HEK293 (cell line): ENCODE results near the gene ARPC5.

ENCODE experiments used
- CTCF ChIA-PET: fragments of 350-600 bp; formaldehyde crosslinking; extraction: SDS; loops from one replicate; lab custom pipeline; 2021; ENCODE audit warnings: antibody characterized with exemption; lab: Yijun Ruan, JAX
- POLR2A ChIA-PET: fragments of 300-600 bp; formaldehyde crosslinking; extraction: SDS; loops from one replicate; lab custom pipeline; 2020; ENCODE audit warnings: antibody characterized with exemption, inconsistent platforms; lab: Yijun Ruan, JAX
- H3K27ac ChIP-seq: fragments of 200-500 bp; sonication (Bioruptor generic); 2 replicates; pipeline ENCODE4 v1.5.1; 2014; ENCODE audit warnings: low read depth, low read length, control low read depth, inconsistent platforms; ENCODE audit errors: extremely low read depth
- H3K36me3 ChIP-seq, 2 experiments: fragments of 200-500 bp in 1 of 2; sonication (Bioruptor generic) in 1 of 2; 1 replicate in 1 of 2; 2 replicates in 1 of 2; pipeline ENCODE4 v1.5.1; 2014 to 2017; ENCODE audit warnings: inconsistent platforms in 2 of 2, low read length in 2 of 2; ENCODE audit not compliant: control insufficient read depth in 2 of 2, insufficient read depth in 1 of 2
- H3K4me1 ChIP-seq: fragments of 200-500 bp; sonication (Bioruptor generic); 2 replicates; pipeline ENCODE4 v1.5.1; 2014; ENCODE audit warnings: mild to moderate bottlenecking, low read length, inconsistent platforms; ENCODE audit not compliant: control insufficient read depth, insufficient read depth
- H3K4me3 ChIP-seq: 2 replicates; pipeline ENCODE4 v1.5.1; 2011; ENCODE audit warnings: low read depth, mild to moderate bottlenecking, control low read depth, low read length, moderate library complexity
- H3K9me3 ChIP-seq: fragments of 200-500 bp; sonication (Bioruptor generic); 2 replicates; pipeline ENCODE4 v1.5.1; 2014; ENCODE audit warnings: low read depth, low read length, inconsistent platforms; ENCODE audit not compliant: control insufficient read depth, insufficient read depth
- BCL11A ChIP-seq: fragments of 450-650 bp; formaldehyde crosslinking; IDR thresholded peaks from 2 replicates; pipeline ENCODE4 v1.5.1; 2016; ENCODE audit warnings: low read depth, missing biosample characterization, missing genetic modification characterization
- MZF1 ChIP-seq: fragments of 450-650 bp; formaldehyde crosslinking; IDR thresholded peaks from 2 replicates; pipeline ENCODE4 v1.5.1; 2017; ENCODE audit warnings: missing biosample characterization, missing genetic modification characterization, borderline replicate concordance
- PRDM10 ChIP-seq: fragments of 450-650 bp; formaldehyde crosslinking; IDR thresholded peaks from 2 replicates; pipeline ENCODE4 v1.5.1; 2016; ENCODE audit warnings: missing biosample characterization, missing genetic modification characterization
- REST ChIP-seq: fragments of 450-650 bp; formaldehyde crosslinking; IDR thresholded peaks from 2 replicates; pipeline ENCODE4 v1.5.1; 2016; ENCODE audit warnings: missing biosample characterization, missing genetic modification characterization
- SALL2 ChIP-seq: fragments of 450-650 bp; formaldehyde crosslinking; IDR thresholded peaks from 2 replicates; pipeline ENCODE4 v1.5.0; 2017; ENCODE audit warnings: missing biosample characterization, mild to moderate bottlenecking, missing genetic modification characterization, borderline replicate concordance
- ZBTB26 ChIP-seq: fragments of 450-650 bp; formaldehyde crosslinking; optimal IDR thresholded peaks from 2 replicates; pipeline ENCODE3; 2016; ENCODE audit warnings: missing biosample characterization, mild to moderate bottlenecking, missing genetic modification characterization
- ZNF10 ChIP-seq: fragments of 450-650 bp; formaldehyde crosslinking; IDR thresholded peaks from 2 replicates; pipeline ENCODE4 v1.5.1; 2017; ENCODE audit warnings: missing biosample characterization, missing genetic modification characterization
- ZNF114 ChIP-seq: fragments of 450-650 bp; formaldehyde crosslinking; IDR thresholded peaks from 2 replicates; pipeline ENCODE4 v1.5.0; 2017; ENCODE audit warnings: missing biosample characterization, missing genetic modification characterization
- ZNF146 ChIP-seq: fragments of 450-650 bp; formaldehyde crosslinking; IDR thresholded peaks from 2 replicates; pipeline ENCODE4 v1.5.1; 2016; ENCODE audit warnings: missing biosample characterization, missing genetic modification characterization
- ZNF211 ChIP-seq: fragments of 450-650 bp; formaldehyde crosslinking; IDR thresholded peaks from 2 replicates; pipeline ENCODE4 v1.5.1; 2016; ENCODE audit warnings: low read depth, missing biosample characterization, missing genetic modification characterization
- ZNF23 ChIP-seq: fragments of 450-650 bp; formaldehyde crosslinking; IDR thresholded peaks from 2 replicates; pipeline ENCODE4 v1.5.1; 2016; ENCODE audit warnings: missing biosample characterization, missing genetic modification characterization, borderline replicate concordance
- ZNF248 ChIP-seq: fragments of 450-650 bp; formaldehyde crosslinking; IDR thresholded peaks from 2 replicates; pipeline ENCODE4 v1.5.1; 2017; ENCODE audit warnings: missing biosample characterization, missing genetic modification characterization
- ZNF335 ChIP-seq: fragments of 450-650 bp; formaldehyde crosslinking; conservative IDR thresholded peaks from 2 replicates; pipeline ENCODE4 v1.5.1; 2016; ENCODE audit warnings: missing biosample characterization, missing genetic modification characterization
- ZNF510 ChIP-seq: fragments of 450-650 bp; formaldehyde crosslinking; IDR thresholded peaks from 2 replicates; pipeline ENCODE4 v1.5.1; 2018; ENCODE audit warnings: mild to moderate bottlenecking, missing genetic modification characterization, missing biosample characterization; ENCODE audit not compliant: insufficient replicate concordance
- ZNF544 ChIP-seq: fragments of 450-650 bp; formaldehyde crosslinking; IDR thresholded peaks from 2 replicates; pipeline ENCODE4 v1.5.0; 2017; ENCODE audit warnings: missing biosample characterization, missing genetic modification characterization
- ZNF639 ChIP-seq: fragments of 450-650 bp; formaldehyde crosslinking; IDR thresholded peaks from 2 replicates; pipeline ENCODE4 v1.5.1; 2016; ENCODE audit warnings: missing biosample characterization, missing genetic modification characterization
- ZNF654 ChIP-seq: fragments of 450-650 bp; formaldehyde crosslinking; IDR thresholded peaks from 2 replicates; pipeline ENCODE4 v1.5.1; 2016; ENCODE audit warnings: low read depth, missing biosample characterization, missing genetic modification characterization
- ZNF658 ChIP-seq: fragments of 450-650 bp; formaldehyde crosslinking; IDR thresholded peaks from 2 replicates; pipeline ENCODE4; 2016; ENCODE audit warnings: missing biosample characterization, missing genetic modification characterization
- ZNF76 ChIP-seq: fragments of 450-650 bp; formaldehyde crosslinking; IDR thresholded peaks from 2 replicates; pipeline ENCODE4; 2016; ENCODE audit warnings: low read depth, missing biosample characterization, missing genetic modification characterization, borderline replicate concordance
- ZNF792 ChIP-seq: fragments of 450-650 bp; formaldehyde crosslinking; IDR thresholded peaks from 2 replicates; pipeline ENCODE4 v1.5.1; 2016; ENCODE audit warnings: missing biosample characterization, missing genetic modification characterization
- TF ChIP-seq, protein P1 (sequence below): fragments of 450-650 bp; formaldehyde crosslinking; IDR thresholded peaks from 2 replicates; pipeline ENCODE4 v1.5.1; 2016; ENCODE audit warnings: missing biosample characterization, missing genetic modification characterization, low read depth
- TF ChIP-seq, protein P2 (sequence below): fragments of 450-650 bp; formaldehyde crosslinking; IDR thresholded peaks from 2 replicates; pipeline ENCODE4 v1.5.1; 2017; ENCODE audit warnings: missing biosample characterization, missing genetic modification characterization

The ARPC5 gene

GRCh38 chr1:183600634-183601033 is 34.9 kb downstream of the ARPC5 start:
- H3K36me3 ChIP-seq: no peaks in the 10 kb centered on the region
- no peaks in the 10 kb centered on the region for H3K9me3 ChIP-seq
- H3K4me3 ChIP-seq: no peak overlapping the region
- ChIA-PET POLR2A (no interaction called here), CTCF (interaction anchor here (0.6 kb wide), 1 partner anchor 1515 kb away, joined by 3 read pairs; no protein-coding TSS in a partner anchor)
- no peak for TF ChIP-seq ZNF335 (tag by site-specific recombination)
- TF ChIP-seq REST (tag by site-specific recombination): no peak
- TF ChIP-seq ZNF146 (tag by site-specific recombination): no peak
- TF ChIP-seq BCL11A: no peak
- no peak for TF ChIP-seq ZNF639 (tag by site-specific recombination)
- TF ChIP-seq SALL2 (tag by site-specific recombination): no peak
- no peak for TF ChIP-seq ZNF544 (tag by site-specific recombination)
- TF ChIP-seq, protein P1, sequence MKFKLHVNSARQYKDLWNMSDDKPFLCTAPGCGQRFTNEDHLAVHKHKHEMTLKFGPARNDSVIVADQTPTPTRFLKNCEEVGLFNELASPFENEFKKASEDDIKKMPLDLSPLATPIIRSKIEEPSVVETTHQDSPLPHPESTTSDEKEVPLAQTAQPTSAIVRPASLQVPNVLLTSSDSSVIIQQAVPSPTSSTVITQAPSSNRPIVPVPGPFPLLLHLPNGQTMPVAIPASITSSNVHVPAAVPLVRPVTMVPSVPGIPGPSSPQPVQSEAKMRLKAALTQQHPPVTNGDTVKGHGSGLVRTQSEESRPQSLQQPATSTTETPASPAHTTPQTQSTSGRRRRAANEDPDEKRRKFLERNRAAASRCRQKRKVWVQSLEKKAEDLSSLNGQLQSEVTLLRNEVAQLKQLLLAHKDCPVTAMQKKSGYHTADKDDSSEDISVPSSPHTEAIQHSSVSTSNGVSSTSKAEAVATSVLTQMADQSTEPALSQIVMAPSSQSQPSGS (tag by site-specific recombination): no peak
- TF ChIP-seq, protein P2, sequence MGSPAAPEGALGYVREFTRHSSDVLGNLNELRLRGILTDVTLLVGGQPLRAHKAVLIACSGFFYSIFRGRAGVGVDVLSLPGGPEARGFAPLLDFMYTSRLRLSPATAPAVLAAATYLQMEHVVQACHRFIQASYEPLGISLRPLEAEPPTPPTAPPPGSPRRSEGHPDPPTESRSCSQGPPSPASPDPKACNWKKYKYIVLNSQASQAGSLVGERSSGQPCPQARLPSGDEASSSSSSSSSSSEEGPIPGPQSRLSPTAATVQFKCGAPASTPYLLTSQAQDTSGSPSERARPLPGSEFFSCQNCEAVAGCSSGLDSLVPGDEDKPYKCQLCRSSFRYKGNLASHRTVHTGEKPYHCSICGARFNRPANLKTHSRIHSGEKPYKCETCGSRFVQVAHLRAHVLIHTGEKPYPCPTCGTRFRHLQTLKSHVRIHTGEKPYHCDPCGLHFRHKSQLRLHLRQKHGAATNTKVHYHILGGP (tag by site-specific recombination): no peak
- H3K4me1 ChIP-seq: no peaks in the 10 kb centered on the region
- H3K27ac ChIP-seq: no peak overlapping the region

DNA sequence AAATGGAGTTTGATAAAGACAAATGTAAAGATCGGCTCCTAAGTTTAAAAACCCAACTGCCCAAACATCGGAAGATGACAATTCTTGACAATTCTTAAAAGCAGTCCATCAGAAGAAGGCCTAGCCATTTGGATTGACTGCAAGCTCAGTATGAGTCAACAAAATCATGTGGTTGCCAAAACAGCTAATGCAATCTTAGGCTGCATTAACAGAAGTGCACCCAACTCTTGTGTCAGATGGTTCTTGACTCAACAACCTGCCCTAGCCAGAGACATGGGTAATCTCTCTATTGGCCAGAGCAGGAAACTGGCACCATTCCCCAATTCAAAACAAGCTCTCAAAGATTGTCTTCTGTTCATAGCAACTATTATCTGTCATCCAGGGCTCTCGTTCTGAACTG is 35.4 kb downstream of the ARPC5 start:
- no peaks in the 10 kb centered on the region for H3K4me1 ChIP-seq
- CTCF ChIA-PET: interaction anchor here (0.6 kb wide), 1 partner anchor 1515 kb away, joined by 3 read pairs; no protein-coding TSS in a partner anchor
- no peak overlapping the region for H3K4me3 ChIP-seq
- no peaks in the 10 kb centered on the region for H3K36me3 ChIP-seq
- H3K27ac ChIP-seq: no peak overlapping the region
- POLR2A ChIA-PET: no interaction called here
- no peaks in the 10 kb centered on the region for H3K9me3 ChIP-seq
- no peak for TF ChIP-seq ZNF658 (tag by site-specific recombination)
- no peak for TF ChIP-seq ZNF792 (tag by site-specific recombination)
- TF ChIP-seq MZF1 (tag by site-specific recombination): no peak
- no peak for TF ChIP-seq ZNF23 (tag by site-specific recombination)
- TF ChIP-seq ZNF211 (tag by site-specific recombination): no peak
- no peak for TF ChIP-seq ZNF248 (tag by site-specific recombination)
- no peak for TF ChIP-seq ZNF76 (tag by site-specific recombination)
- TF ChIP-seq ZNF654 (tag by site-specific recombination): no peak
- no peak for TF ChIP-seq ZNF10 (tag by site-specific recombination)
- no peak for TF ChIP-seq PRDM10
- TF ChIP-seq ZNF510 (tag by site-specific recombination): no peak
- no peak for TF ChIP-seq ZNF114 (tag by site-specific recombination)
- TF ChIP-seq ZBTB26 (tag by site-specific recombination): no peak
